Measurements from ENCODE around the gene GALM. TPM values are rescaled to one million over a fixed set of nuclear protein-coding genes. Genes with fewer than 3 reads are reported as not detected.

GALM gene
- total RNA-seq, 3 donors from 2014 or later (not counting 1 experiment from before 2014, with no cell fraction given): 4.0 to 12.4 (median 11.0) TPM

- ATAC-seq: no peak
- 50% methylated on average over 2 of the region's 2 CpGs for WGBS (ENCODE audit: insufficient coverage)
- Mint-ChIP-seq H3K4me1 (no peaks in the 10 kb centered on the region), H3K27me3 (ENCODE audit: low read depth in 2 of 2) (no peaks in the 10 kb centered on the region), H3K9me3 (no peaks in the 10 kb centered on the region), H3K4me3 (no peak overlapping the region), H3K36me3 (peaks cover 6% of the 10 kb centered on the region), H3K27ac (no peak overlapping the region)
- H3K9me3 ChIP-seq (ENCODE audit: control insufficient read depth, insufficient read depth, low read length): no peaks in the 10 kb centered on the region
- TF ChIP-seq CTCF (IDR thresholded peaks at IDR 0.05): no peak
- DNase-seq: no peak
- H3K36me3 ChIP-seq (ENCODE audit: control insufficient read depth, insufficient read depth, low read length): peaks cover 19% of the 10 kb centered on the region
- intact Hi-C loops (cut with micrococcal nuclease): loop anchor here (1.0 to 5.0 kb wide), 2 partner anchors 16 to 411 kb away; no protein-coding TSS in a partner anchor
- H3K27me3 ChIP-seq (ENCODE audit: control insufficient read depth, insufficient read depth, low read length): no peaks in the 10 kb centered on the region
- no peak overlapping the region for H3K27ac ChIP-seq (ENCODE audit: low read length)
- no peak overlapping the region for H3K4me3 ChIP-seq (ENCODE audit: low read length)
- no peaks in the 10 kb centered on the region for H3K4me1 ChIP-seq (ENCODE audit: control insufficient read depth, insufficient read depth, low read length)
Observed at GRCh38 chr2:38728694-38729093, 62.8 kb downstream of the GALM start.

GRCh38 chr2:38731090-38731489 is 65.2 kb downstream of the GALM start:
- Histone ChIP-seq H3K4me3 (ENCODE audit: low read length) (no peak overlapping the region), H3K27me3 (ENCODE audit: control insufficient read depth, insufficient read depth, low read length) (no peaks in the 10 kb centered on the region), H3K9me3 (ENCODE audit: control insufficient read depth, insufficient read depth, low read length) (no peaks in the 10 kb centered on the region), H3K4me1 (ENCODE audit: control insufficient read depth, insufficient read depth, low read length) (no peaks in the 10 kb centered on the region), H3K36me3 (ENCODE audit: control insufficient read depth, insufficient read depth, low read length) (peaks cover 22% of the 10 kb centered on the region), H3K27ac (ENCODE audit: low read length) (no peak overlapping the region)
- DNase-seq (no peak), ATAC-seq (no peak)
- Mint-ChIP-seq H3K9me3 (no peaks in the 10 kb centered on the region), H3K4me3 (no peak overlapping the region), H3K27me3 (ENCODE audit: low read depth in 2 of 2) (no peaks in the 10 kb centered on the region), H3K27ac (no peak overlapping the region), H3K36me3 (peaks cover 6% of the 10 kb centered on the region), H3K4me1 (no peaks in the 10 kb centered on the region)
- WGBS (ENCODE audit: insufficient coverage): 99% methylated on average over 6 of the region's 7 CpGs
- intact Hi-C loops (cut with micrococcal nuclease): no loop called here
- TF ChIP-seq CTCF (IDR thresholded peaks at IDR 0.05): no peak

GRCh38 chr2:38731684-38732221 is 65.8 kb downstream of the GALM start:
- intact Hi-C loops (cut with micrococcal nuclease): no loop called here
- 95% methylated on average over 14 of the region's 14 CpGs for WGBS (ENCODE audit: insufficient coverage)
- Histone ChIP-seq H3K9me3 (ENCODE audit: control insufficient read depth, insufficient read depth, low read length) (no peaks in the 10 kb centered on the region), H3K36me3 (ENCODE audit: control insufficient read depth, insufficient read depth, low read length) (peaks cover 24% of the 10 kb centered on the region), H3K4me3 (ENCODE audit: low read length) (no peak overlapping the region), H3K27ac (ENCODE audit: low read length) (no peak overlapping the region), H3K4me1 (ENCODE audit: control insufficient read depth, insufficient read depth, low read length) (no peaks in the 10 kb centered on the region), H3K27me3 (ENCODE audit: control insufficient read depth, insufficient read depth, low read length) (no peaks in the 10 kb centered on the region)
- Mint-ChIP-seq H3K27ac (no peak overlapping the region), H3K4me1 (no peaks in the 10 kb centered on the region), H3K27me3 (ENCODE audit: low read depth in 2 of 2) (no peaks in the 10 kb centered on the region), H3K9me3 (no peaks in the 10 kb centered on the region), H3K4me3 (no peak overlapping the region), H3K36me3 (peaks cover 6% of the 10 kb centered on the region)
- DNase-seq: no peak
- TF ChIP-seq CTCF (IDR thresholded peaks at IDR 0.05): no peak
- no peak for ATAC-seq
